Right ventricle myocardium superior (tissue), 1 donor: ENCODE data around the gene MAN2A2. TPM values are rescaled to one million over a fixed set of nuclear protein-coding genes. Genes with fewer than 3 reads are reported as not detected.

ENCODE experiments used
- ATAC-seq: fragments of 200-7000 bp; cut with Tn5 transposase; one replicate; pipeline ENCODE4 v1.9.1; 2020; ENCODE audit warnings: mild to moderate bottlenecking; ENCODE audit not compliant: poor library complexity
- DNase-seq: peaks from one replicate; pipeline ENCODE4 v3.0.0-alpha.2; 2020
- intact Hi-C: fragments of 100-400 bp; cut with DNase I; formaldehyde crosslinking; loops from one replicate; pipeline ENCODE4 v1.11.2; 2022
- total RNA-seq: library from RNA; stranded (reverse); fragmentation: NEBNext Ultra II Directional; extraction: Animal tissue kit (Norgen Biotek cat#: 25700); gene quantifications from one replicate; pipeline ENCODE4 v1.2.1, GENCODE V29; 2021
- donor health status: DM: no; HTN: yes; CAD: no; lungs with severe emphysema.

MAN2A2 gene
- total RNA-seq, 1 donor from 2014 or later, result 130 TPM

DNA sequence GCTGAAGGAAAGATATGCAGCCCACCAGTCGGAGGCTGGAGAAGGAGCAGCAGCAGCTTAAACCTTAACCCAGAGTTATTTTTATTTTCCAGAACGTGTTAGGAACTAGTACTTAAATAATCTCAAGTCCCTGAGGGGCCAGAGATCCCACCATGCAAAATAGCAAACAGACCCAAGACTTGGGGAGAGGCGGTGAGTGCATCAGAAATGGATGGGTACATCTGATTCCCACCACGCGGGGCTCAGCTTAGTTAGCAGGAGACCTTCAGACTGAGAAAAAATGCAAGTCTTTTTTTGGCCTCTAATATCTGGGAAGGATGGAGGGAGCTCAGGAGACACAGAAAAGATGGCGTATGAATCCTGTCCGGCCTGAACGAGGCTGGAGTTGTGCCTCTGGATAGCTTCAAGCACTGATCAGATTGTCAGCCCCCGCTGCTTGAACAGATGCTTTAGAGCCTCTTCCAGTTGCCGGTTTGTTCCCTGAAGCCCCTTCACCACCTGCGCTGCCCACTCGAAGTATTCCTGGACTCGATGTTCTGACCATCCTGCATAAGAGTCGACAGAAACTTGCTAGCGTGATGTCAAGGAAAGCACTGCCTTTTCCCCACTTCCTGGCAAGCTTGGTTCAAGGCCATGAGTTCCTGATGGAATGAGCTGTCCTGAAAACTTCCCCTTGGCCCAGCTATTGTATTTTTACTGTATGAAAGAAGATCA, 27.9 kb downstream of the MAN2A2 start:
- DNase-seq (no peak), ATAC-seq (no peak)
- intact Hi-C loops, result no loop called here

DNA sequence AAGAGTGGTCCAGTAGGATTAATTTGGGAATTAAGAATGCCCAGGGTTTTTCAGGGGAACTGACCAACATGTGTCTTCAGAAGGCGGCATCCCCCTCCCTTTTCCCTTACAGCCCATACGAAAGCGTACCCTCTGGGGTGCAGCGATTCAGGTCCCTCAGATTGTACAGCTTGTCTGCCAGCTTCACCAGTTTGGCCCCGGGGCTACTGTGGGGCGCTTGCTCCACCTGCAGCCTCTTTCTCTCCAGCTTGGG, 28.4 kb downstream of the MAN2A2 start:
- ATAC-seq (no peak), DNase-seq (no peak)
- intact Hi-C loops, result no loop called here

DNA sequence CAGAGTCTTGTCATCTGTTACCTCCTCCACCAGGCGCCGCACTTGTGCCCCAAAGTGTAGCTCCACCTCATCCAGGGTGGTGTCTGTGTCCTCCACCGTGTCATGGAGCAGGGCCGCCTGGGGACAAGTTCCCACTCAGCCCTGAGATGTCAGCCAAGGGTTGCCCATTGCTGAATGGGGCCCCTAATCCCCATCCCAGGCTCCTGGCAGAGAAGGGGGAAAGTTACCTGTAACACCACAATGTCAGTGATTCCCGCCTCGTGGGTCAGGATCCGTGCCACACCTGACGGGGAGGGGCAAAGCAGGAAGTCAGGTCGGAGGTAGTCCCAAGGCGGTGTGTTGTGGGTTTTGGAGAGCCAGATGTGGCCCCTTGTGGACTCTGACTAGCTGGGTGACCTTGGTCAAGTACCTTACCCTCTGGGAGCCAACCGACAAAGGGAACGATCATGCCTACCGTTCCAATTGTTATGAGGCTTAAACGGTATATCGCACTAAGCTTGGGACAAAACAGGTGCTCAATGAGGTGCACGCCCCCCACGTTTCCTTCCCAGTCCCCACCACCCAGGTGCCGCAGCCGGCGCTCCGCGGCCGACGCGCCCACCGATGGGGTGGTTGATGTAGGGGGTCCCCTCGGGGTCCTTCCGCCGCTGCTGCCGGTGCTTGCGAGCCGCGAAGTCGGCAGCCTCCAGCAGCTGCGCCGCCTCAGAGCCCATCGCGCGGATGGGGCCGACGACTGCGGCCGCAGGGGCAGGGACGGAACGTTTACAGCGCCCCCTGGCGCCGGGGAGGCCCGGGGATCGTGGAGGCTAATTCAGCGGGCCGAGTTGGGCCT, 28.9 kb downstream of the MAN2A2 start, which contains the start of gene HDDC3:
Gene HDDC3, minus strand, starts transcription at position 722 of the 832 bp plus-strand sequence. Its CDS starts 9 bp downstream, at position 713.
- peak; percentile 69 for ATAC-seq
- DNase-seq, result peak; percentile 95
- intact Hi-C loops, result loop anchor here (2.0 kb wide), 1 partner anchor 29 kb away; the partner anchor contains the start of gene MAN2A2

DNA sequence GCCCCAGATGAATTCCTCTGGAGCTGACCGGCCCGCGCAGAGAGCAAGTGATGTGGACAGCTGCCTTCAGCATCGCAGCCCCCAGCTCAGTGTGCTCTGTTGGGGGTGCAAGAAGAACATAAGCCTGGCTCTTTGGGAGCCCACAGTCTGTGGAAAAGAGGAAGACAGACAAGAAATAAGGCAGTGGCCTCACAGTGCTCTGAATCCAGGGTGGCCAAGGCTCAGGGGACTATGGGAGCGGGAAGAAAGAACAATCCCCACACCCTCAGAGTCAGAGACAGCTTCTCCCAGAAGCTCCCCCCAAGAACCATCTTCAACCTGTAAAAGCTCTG, 29.5 kb downstream of the MAN2A2 start:
- ATAC-seq, result no peak
- intact Hi-C loops, result loop anchor here (2.0 kb wide), 1 partner anchor 30 kb away; the partner anchor contains the start of gene MAN2A2
- DNase-seq, result no peak

DNA sequence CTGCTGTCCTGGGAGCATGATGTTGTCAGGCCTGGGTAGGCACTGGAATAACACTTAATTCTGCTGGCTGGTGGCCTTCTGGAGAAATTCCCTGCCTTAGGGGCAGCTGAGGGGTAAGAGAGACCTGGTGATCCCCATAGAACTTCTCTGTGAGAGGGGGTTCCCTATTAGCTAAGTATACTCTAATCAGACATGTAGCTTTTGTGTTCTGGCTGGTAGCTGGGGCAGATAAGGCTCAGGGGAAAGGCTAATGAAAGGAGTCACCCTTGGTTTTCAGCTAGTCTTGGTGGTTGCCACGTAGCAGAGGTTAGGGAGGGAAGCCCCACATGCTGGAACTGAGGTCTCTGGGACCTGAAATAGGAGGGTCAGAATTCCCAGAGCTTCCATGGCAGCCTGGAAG, 30.2 kb downstream of the MAN2A2 start:
- DNase-seq, result no peak
- ATAC-seq, result no peak
- intact Hi-C loops, result loop anchor here (2.0 kb wide), 1 partner anchor 30 kb away; the partner anchor contains the start of gene MAN2A2

DNA sequence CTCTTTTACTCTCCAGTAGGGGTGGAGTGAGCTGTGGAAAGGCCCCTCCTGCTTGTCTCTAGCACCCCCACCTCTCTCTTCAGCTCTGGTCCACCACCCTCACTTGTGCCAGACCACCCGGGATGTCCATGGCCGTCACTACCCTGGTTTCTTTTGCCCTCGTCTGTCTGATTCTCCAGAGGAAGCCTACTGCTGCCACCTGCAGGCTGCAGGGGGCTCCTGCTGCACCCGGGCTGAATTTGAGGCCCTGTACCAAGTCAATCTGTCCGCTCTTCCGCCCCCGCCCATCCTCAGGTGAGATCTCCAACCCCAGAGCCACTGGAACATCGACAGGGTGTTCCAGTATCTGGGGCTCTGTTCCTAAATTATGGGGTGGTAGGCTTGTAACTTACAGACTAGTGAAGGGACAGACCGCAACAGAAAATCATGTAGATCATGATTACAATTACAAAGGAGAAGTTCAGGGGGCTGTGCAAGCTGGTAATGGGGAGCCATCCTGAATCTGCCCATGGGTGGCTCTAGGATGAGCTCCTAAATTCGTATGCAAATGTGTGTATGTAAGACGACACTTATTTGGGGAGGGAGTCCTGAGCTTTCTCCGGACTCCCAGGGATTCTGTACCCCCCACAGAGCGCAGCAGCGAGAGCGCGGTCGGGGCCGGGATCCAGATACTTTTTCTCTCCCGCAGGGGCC, 31.3 kb downstream of the MAN2A2 start:
- intact Hi-C loops, result no loop called here
- ATAC-seq (peak; percentile 58), DNase-seq (peak; percentile 90)

DNA sequence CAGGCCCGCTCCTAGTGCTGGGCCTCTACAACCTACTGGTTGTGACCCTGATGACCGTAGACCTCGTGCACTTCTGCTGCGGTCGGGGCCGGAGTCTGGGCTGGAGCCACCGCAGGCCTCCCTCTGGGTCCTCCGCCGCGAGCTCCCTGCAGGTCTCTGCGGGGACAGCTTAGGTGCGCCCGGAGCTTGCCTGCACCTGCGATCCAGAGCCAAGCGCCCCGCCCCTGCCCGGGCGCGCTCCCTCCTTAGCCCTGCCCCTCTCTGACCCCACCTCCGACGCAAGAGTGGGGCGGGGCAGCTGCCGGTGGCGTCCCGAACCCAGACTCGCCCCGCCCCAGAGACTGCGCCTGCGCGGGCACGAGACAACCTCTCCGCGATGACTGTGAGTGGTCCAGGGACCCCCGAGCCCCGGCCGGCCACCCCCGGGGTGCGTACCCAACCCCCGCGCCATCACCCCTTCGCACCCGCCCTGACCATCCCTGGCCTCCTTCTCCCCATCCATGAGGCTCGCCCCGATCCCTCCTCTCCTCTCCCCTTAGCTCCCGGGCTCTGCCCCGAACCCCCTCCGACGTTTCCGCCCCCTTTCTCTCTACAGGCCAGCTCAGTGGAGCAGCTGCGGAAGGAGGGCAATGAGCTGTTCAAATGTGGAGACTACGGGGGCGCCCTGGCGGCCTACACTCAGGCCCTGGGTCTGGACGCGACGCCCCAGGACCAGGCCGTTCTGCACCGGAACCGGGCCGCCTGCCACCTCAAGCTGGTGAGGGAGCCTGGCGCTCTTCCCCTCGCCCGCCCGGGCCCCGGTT, 32.0 kb downstream of the MAN2A2 start, which contains the start of gene UNC45A:
Gene UNC45A, plus strand, starts transcription at position 337 of the 803 bp plus-strand sequence. Its CDS starts 40 bp downstream, at position 377.
- intact Hi-C loops, result no loop called here

DNA sequence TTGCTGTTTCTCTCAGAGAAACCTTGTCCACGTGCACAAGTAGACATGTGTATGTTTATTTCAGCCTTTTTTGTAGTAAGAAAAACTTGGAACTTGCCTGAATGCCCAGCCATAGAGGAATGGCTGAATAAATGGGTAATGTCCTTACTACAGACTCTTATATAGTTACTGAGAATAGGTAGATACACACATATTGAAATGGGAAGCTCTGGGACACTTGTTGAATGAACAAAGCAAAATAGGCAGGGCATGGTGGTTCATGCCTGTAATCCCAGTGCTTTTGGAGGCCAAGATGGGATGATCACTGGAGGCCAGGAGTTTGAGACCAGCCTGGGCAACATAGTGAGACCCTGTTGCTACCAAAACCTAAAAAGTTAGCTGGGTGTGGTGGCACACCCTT, 33.7 kb downstream of the MAN2A2 start:
- intact Hi-C loops, result no loop called here
- no peak for DNase-seq
- no peak for ATAC-seq

More for the DNA sequence above, 32.0 kb downstream of the MAN2A2 start, which contains the start of gene UNC45A:
- ATAC-seq (peak; percentile 89), DNase-seq (peak; percentile 97)

DNA sequence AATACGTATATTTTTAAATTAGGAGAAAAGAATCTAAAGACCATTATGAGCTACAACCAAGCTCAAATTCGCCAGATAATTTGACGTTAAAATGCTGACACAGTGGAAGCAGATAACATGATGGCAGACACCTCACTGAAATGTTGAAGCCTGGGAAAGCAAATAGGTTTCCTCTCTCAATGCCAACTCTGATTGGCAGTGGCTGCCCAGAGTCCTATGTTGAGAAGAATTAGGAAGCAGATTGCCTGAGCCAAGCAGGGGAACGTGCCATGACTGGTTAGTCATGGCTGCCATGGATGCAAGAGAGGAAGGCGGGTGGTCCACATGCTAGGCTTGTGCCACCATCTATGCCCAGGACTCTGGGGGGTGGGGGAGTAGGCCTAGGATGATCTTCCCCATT, 35.2 kb downstream of the MAN2A2 start:
- DNase-seq (peak; percentile 14), ATAC-seq (no peak)
- intact Hi-C loops, result no loop called here

DNA sequence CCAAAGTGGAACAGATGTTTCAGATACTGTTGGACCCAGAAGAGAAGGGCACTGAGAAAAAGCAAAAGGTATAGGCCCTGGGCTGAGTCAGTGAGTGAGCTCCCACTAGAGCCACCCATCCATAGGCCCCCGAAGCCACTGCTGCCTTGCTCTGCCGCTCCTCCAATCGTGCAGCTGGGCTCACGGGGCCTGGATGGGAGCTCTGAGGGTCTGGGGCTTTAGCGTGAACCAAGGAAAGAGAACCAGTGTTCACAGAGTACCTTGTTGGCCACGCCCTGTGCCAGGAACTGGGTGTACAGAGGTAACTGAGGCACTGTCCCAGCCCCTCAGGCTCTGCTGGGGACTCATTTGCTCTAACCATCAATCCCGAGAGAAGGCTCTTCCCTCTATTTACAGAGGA, 36.7 kb downstream of the MAN2A2 start:
- intact Hi-C loops, result no loop called here

DNA sequence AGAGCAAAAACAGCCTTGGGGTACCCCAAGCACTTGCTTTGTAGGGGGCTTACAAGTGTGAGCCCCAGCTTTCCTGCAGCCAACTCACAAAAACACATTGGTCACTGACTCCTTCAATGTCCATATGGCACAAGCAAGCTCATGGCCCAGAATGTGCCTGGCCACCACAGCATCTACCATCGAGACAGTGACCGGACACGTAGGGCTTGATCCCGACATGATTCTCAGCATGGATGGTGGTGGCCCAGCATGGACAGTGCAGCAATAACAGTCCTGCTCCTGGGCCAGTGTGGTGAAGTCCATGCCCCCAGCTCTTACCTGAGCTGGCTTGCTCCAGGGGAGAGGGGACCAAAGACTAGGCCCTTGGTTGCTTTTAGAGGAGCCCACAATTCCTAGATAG, 37.9 kb downstream of the MAN2A2 start:
- DNase-seq (peak; percentile 26), ATAC-seq (no peak)
- intact Hi-C loops, result no loop called here

More for the DNA sequence above, 36.7 kb downstream of the MAN2A2 start:
- no peak for ATAC-seq
- peak; percentile 24 for DNase-seq

DNA sequence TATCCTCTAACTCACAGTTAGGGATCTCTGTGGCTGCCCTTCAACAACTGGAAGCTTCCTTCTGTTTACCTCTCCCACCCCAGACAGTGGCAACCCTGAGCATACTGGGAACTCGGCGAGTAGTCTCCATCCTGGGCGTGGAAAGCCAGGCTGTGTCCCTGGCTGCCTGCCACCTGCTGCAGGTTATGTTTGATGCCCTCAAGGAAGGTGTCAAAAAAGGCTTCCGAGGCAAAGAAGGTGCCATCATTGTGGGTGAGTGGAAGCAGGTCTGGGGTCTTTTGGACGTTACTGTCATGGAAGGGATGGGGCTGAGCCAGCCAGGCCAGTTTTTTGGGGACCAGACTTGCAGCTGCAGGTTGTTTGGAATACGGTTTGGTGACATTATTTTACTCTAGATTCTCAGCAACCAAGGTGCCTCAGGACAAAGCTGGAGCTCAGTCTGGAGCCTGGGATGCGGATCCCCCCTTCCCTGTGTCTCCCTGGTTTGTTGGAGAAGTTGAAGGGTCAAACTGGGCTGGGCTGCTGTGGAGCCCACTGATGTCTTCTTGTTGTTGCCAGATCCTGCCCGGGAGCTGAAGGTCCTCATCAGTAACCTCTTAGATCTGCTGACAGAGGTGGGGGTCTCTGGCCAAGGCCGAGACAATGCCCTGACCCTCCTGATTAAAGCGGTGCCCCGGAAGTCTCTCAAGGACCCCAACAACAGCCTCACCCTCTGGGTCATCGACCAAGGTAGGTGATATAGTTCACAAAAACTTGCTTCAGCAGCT, 39.4 kb downstream of the MAN2A2 start:
- intact Hi-C loops, result no loop called here
- DNase-seq (no peak), ATAC-seq (no peak)

DNA sequence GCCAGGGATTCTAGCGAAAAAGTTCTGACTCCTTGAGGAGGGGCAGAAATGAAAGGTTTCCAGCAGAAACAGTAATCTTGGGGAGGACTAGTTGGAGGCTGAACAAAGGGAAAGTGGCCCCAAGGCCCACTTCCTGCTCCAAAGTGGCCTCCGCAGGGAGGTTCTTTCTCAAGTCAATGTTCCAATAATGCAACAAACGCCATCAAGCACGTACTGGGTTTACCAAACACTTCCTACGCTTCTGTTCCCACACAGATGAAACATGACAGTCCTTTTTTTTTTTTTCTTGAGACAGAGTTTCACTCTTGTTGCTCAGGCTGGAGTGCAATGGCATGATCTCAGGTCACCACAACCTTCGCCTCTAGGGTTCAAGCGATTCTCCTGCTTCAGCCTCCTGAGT, 42.0 kb downstream of the MAN2A2 start:
- ATAC-seq (no peak), DNase-seq (no peak)
- intact Hi-C loops, result no loop called here

DNA sequence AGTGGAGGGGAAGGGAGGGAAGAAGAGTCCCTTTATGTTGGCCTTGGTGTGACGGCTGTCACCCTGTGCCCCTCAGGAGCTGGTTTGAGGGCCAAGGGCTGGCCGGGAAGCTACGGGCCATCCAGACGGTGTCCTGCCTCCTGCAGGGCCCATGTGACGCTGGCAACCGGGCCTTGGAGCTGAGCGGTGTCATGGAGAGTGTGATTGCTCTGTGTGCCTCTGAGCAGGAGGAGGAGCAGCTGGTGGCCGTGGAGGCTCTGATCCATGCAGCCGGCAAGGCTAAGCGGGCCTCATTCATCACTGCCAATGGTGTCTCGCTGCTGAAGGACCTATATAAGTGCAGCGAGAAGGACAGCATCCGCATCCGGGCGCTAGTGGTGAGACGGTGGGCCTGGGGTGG, 43.4 kb downstream of the MAN2A2 start:
- no peak for ATAC-seq
- no peak for DNase-seq
- intact Hi-C loops, result no loop called here

DNA sequence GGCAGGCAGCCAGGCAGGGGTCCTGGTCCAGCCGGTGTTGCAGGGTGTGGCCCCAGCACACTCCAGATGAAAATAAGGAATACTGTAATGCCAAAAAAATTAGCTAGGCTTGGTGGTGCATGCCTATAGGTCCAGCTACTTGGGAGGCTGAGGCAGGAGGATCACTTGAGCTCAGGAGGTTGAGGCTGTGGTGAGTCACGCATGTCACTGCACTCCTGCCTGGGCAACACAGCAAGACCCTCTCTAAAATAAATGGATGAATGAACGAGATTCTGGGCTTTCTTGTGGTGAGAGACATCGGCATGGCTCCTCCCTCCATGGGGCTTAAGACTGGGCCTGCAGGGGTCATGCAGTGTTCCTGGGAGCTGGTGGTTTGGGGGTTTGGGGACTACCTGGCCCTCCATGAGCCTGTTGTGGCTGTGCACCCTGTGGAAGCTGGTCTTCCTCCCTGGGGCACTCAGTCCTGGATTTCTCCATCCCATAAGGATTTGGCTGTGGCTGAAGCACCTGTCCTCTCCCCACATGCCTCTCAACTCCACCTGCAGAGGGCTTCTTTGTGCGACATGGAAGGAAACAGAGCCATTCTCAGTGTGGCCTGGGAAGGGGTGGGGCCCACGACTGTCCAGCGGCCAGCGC, 44.0 kb downstream of the MAN2A2 start:
- intact Hi-C loops, result no loop called here
- no peak for DNase-seq
- ATAC-seq, result no peak

DNA sequence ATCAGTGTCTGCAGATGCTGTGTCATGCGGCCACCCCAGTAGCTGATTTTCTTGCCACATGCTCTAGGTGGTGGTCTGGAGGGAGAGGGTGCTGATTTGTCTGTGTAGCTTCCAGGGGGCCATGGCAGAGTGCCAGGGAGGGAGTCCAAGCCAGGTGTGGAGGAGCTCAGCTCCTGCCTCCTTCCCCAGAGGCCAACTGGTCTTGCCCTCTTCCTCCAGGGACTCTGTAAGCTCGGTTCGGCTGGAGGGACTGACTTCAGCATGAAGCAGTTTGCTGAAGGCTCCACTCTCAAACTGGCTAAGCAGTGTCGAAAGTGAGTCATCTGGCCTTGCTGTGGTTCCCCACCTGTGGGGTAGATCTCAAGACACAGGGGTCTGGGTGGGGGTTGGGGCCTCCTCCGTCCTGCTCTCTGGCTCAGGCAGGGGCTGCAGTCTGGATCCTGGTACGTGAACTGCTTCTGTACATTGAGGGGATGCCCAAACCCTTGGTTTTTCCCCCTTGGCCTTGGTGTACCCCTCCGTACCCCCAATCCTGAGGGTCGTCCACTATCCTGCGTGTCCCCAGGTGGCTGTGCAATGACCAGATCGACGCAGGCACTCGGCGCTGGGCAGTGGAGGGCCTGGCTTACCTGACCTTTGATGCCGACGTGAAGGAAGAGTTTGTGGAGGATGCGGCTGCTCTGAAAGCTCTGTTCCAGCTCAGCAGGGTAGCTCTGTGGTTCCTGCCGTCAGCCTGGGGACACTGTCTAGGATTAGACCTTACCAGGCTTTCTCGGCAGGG, 44.7 kb downstream of the MAN2A2 start:
- DNase-seq, result no peak
- intact Hi-C loops, result no loop called here
- ATAC-seq, result no peak

DNA sequence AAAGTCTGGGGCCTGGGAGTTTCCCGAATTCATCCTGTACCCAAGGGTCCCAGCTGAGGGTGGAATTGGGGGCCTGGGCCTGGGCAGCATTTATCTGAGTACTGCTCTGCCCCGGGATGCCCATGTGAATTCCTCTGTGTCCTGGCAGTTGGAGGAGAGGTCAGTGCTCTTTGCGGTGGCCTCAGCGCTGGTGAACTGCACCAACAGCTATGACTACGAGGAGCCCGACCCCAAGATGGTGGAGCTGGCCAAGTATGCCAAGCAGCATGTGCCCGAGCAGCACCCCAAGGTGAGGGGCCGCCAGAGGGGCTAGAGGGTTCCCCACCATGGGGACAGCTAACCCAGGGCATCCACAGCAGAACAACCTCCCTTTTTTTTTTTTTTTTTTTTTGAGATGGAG, 45.4 kb downstream of the MAN2A2 start:
- ATAC-seq, result no peak
- intact Hi-C loops, result no loop called here
- DNase-seq, result no peak
